ENCODE results near the gene IAPP. TPM values are rescaled to one million over a fixed set of nuclear protein-coding genes. Genes with fewer than 3 reads are reported as not detected.
"Not testable (repeated sequence)": the region's sequence is repeated elsewhere in the genome, so short reads cannot be mapped to it uniquely, and the experiment has no call there.

The IAPP gene
- total RNA-seq, 2 donors from 2014 or later: 3.6 to 111 TPM

DNA sequence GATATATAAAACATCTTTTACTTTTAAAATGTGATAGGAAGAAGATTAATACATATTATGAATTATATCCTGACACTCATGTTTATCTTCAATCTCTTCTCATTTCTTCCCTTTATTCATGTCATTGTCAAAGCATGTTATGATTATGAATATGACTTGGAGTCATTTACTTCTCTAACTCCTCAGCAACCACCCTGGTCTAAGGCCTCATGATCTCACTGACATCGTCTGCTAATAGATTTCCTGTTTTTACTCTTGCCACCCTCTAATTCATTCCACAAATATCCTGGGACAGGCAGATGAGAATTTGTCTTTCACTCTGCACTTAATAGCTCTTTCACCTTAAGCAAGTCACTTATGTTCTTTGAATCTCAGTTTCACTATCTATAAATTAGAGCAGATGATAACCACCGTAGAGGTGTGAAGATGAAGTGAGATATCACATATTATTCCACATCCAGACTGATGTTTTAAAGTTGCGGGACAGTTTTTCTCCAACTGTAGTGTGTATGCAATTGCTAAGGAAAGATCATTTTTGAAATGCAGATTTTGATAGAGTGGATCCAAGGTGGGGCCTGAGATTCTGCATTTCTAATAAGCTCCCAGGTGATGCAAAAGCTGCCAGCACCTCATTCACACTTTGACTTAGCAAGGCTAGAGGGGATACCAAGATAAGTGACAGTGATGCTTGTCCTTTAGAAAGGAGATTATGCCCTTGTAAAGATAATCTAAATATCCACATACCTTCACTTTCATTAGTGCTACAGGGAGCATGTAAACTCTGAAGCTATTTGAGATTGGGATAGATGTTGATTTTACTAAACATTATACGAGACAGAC lies 3.3 kb upstream of the IAPP start:
- H3K4me1 ChIP-seq: no peaks in the 10 kb centered on the region
- intact Hi-C loops (cut with DNase I): no loop called here
- TF ChIP-seq POLR2A (IDR thresholded peaks at IDR 0.05): no peak
- TF ChIP-seq, protein P1, sequence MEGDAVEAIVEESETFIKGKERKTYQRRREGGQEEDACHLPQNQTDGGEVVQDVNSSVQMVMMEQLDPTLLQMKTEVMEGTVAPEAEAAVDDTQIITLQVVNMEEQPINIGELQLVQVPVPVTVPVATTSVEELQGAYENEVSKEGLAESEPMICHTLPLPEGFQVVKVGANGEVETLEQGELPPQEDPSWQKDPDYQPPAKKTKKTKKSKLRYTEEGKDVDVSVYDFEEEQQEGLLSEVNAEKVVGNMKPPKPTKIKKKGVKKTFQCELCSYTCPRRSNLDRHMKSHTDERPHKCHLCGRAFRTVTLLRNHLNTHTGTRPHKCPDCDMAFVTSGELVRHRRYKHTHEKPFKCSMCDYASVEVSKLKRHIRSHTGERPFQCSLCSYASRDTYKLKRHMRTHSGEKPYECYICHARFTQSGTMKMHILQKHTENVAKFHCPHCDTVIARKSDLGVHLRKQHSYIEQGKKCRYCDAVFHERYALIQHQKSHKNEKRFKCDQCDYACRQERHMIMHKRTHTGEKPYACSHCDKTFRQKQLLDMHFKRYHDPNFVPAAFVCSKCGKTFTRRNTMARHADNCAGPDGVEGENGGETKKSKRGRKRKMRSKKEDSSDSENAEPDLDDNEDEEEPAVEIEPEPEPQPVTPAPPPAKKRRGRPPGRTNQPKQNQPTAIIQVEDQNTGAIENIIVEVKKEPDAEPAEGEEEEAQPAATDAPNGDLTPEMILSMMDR (IDR thresholded peaks at IDR 0.05): no peak
- no peak overlapping the region for H3K4me3 ChIP-seq
- no peaks in the 10 kb centered on the region for H3K9me3 ChIP-seq
- H3K36me3 ChIP-seq (replicated peaks in 1 of 2; ENCODE audit: insufficient read depth in 1 of 2, low read depth in 2 of 2): no peaks in the 10 kb centered on the region
- no peaks in the 10 kb centered on the region for H3K27me3 ChIP-seq
- WGBS, 2 donors: 45 to 46% methylated on average over 4 of the region's 4 CpGs
- ATAC-seq (no peak), DNase-seq (no peak)
- no peak overlapping the region for H3K27ac ChIP-seq

DNA sequence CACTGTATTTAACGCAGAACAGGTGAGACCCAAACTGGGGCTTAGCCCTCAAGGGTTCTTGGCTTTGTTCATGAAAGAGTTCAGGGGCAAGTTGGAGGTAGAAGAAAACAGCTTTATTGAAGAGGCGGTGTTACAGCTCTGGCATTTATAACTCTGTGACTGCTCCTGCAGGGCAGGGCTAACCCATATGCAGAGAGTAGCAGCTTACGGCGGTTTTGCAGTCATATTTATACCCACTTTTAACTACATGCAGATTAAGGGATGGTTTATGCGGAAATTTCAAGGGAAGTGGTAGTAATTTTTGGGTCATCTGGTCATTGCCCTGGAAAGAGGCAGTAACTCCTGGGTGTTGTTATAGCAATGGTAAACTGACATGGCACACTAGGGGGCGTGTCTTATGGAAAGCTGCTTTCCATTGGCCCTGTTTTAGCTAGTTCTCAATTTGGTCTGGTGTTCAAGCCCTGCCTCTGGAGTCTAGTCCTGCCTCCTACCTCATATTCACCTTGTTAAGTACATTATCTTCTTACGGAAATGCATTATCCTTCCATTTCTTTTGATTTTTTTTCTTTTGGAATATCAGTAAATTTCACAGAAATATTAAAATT lies 1.8 kb upstream of the IAPP start:
- ATAC-seq: no peak
- WGBS, 2 donors: 79 to 80% methylated on average over 7 of the region's 7 CpGs
- H3K27me3 ChIP-seq: no peaks in the 10 kb centered on the region
- no peaks in the 10 kb centered on the region for H3K36me3 ChIP-seq (replicated peaks in 1 of 2; ENCODE audit: insufficient read depth in 1 of 2, low read depth in 2 of 2)
- H3K9me3 ChIP-seq: no peaks in the 10 kb centered on the region
- H3K27ac ChIP-seq: no peak overlapping the region
- no peak for DNase-seq
- TF ChIP-seq, protein P1 (IDR thresholded peaks at IDR 0.05): no peak
- TF ChIP-seq POLR2A (IDR thresholded peaks at IDR 0.05): no peak
- no peaks in the 10 kb centered on the region for H3K4me1 ChIP-seq
- H3K4me3 ChIP-seq: no peak overlapping the region
- intact Hi-C loops (cut with DNase I): no loop called here

DNA sequence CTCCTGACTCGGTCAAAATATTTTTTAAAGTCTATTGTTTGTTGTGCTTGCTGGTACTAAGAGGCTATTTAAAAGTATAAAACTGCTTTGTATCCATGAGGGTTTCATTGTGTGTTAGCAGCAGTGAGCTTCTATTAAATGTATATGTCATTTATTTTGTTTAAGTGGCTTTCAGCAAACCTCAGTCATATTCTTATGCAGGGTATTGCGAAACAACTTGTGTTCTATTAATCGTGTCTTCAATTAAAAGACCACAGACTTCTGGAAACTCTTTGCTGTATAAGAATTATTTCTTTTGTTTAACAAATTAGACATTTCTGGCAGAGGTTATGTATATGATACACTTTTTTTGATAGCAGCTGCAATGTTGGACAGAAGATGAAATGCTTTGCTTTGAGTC lies 6.5 kb downstream of the IAPP start:
- H3K9me3 ChIP-seq: no peaks in the 10 kb centered on the region
- no peaks in the 10 kb centered on the region for H3K36me3 ChIP-seq (replicated peaks in 1 of 2; ENCODE audit: insufficient read depth in 1 of 2, low read depth in 2 of 2)
- no peaks in the 10 kb centered on the region for H3K4me1 ChIP-seq
- no peaks in the 10 kb centered on the region for H3K27me3 ChIP-seq
- ATAC-seq (no peak), DNase-seq (no peak)
- H3K4me3 ChIP-seq: no peak overlapping the region
- TF ChIP-seq, protein P1 (IDR thresholded peaks at IDR 0.05): no peak
- TF ChIP-seq POLR2A (IDR thresholded peaks at IDR 0.05): no peak
- intact Hi-C loops (cut with DNase I): no loop called here
- 72 to 74% methylated on average over 3 of the region's 3 CpGs for whole genome bisulfite sequencing, 2 donors
- H3K27ac ChIP-seq: no peak overlapping the region

DNA sequence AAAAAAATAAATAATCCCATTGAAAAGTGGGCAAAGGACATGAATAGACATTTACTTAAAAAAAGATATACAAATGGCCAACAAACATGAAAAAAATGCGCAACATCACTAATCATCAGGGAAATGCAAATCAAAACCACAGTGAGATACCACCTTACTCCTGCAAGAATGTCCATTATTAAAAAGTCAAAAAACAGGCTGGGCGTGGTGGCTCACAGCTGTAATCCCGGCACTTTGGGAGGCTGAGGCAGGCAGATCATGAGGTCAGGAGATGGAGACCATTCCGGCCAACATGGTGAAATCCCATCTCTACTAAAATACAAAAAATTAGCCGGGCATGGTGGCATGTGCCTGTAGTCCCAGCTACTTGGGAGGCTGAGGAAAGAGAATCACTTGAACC lies 8.6 kb downstream of the IAPP start:
- intact Hi-C loops (cut with DNase I); ATAC-seq: not testable (repeated sequence)
- WGBS, 2 donors: 85 to 87% methylated on average over 5 of the region's 5 CpGs

DNA sequence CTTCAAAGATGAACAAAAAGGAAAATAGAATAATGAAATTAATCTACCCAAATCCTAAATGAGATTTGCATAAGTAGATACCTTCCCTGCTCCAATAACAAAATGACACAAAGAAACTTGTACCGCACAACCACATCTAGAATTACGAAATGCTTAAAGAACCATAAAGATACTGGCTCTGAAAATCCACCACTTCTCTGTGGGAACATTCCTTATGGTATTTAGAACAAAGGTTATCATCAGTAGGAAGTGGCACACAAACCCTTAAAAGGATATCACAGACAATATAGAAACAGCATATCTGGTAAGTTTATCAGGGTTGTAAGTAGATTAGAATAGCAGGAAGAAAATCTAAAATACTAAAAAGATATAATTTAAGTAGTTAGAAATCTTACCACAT lies 11.6 kb downstream of the IAPP start:
- no peaks in the 10 kb centered on the region for H3K9me3 ChIP-seq
- no peak for DNase-seq
- H3K36me3 ChIP-seq (replicated peaks in 1 of 2; ENCODE audit: insufficient read depth in 1 of 2, low read depth in 2 of 2): no peaks in the 10 kb centered on the region
- H3K4me1 ChIP-seq: no peaks in the 10 kb centered on the region
- intact Hi-C loops (cut with DNase I): no loop called here
- H3K27ac ChIP-seq: no peak overlapping the region
- H3K27me3 ChIP-seq: no peaks in the 10 kb centered on the region
- 28 to 32% methylated on average over 2 of the region's 2 CpGs for WGBS, 2 donors
- no peak for TF ChIP-seq POLR2A (IDR thresholded peaks at IDR 0.05)
- TF ChIP-seq, protein P1 (IDR thresholded peaks at IDR 0.05): no peak
- no peak for ATAC-seq
- H3K4me3 ChIP-seq: no peak overlapping the region

More for the DNA sequence above, 8.6 kb downstream of the IAPP start:
- not testable (repeated sequence) for H3K36me3 ChIP-seq (replicated peaks in 1 of 2; ENCODE audit: insufficient read depth in 1 of 2, low read depth in 2 of 2); DNase-seq; H3K4me1 ChIP-seq; H3K27me3 ChIP-seq; H3K9me3 ChIP-seq; H3K27ac ChIP-seq; H3K4me3 ChIP-seq

All from body of pancreas (tissue), 4 donors.